ENCODE data around the gene PNMA1.

The PNMA1 gene

GRCh38 chr14:73740618-73741326, 26.6 kb upstream of the PNMA1 start:
- TF ChIP-seq CTCF (IDR thresholded peaks at IDR 0.05; ENCODE audit: poor library complexity, severe bottlenecking): no peak
- H3K27me3 ChIP-seq (ENCODE audit: insufficient read depth, poor library complexity, severe bottlenecking): no peaks in the 10 kb centered on the region
- ATAC-seq (ENCODE audit: low read depth) (peak; percentile 63), DNase-seq (ENCODE audit: low spot score) (peak; percentile 91)
- peaks cover 55% of the 10 kb centered on the region for H3K4me1 ChIP-seq (ENCODE audit: insufficient read depth, poor library complexity, severe bottlenecking)
- H3K36me3 ChIP-seq (ENCODE audit: low read depth): peaks cover 41% of the 10 kb centered on the region
- no peaks in the 10 kb centered on the region for H3K9me3 ChIP-seq (ENCODE audit: severe bottlenecking)
- H3K27ac ChIP-seq (ENCODE audit: poor library complexity, severe bottlenecking): peak overlapping the region; percentile 99
- H3K4me3 ChIP-seq (ENCODE audit: severe bottlenecking): no peak overlapping the region

DNA sequence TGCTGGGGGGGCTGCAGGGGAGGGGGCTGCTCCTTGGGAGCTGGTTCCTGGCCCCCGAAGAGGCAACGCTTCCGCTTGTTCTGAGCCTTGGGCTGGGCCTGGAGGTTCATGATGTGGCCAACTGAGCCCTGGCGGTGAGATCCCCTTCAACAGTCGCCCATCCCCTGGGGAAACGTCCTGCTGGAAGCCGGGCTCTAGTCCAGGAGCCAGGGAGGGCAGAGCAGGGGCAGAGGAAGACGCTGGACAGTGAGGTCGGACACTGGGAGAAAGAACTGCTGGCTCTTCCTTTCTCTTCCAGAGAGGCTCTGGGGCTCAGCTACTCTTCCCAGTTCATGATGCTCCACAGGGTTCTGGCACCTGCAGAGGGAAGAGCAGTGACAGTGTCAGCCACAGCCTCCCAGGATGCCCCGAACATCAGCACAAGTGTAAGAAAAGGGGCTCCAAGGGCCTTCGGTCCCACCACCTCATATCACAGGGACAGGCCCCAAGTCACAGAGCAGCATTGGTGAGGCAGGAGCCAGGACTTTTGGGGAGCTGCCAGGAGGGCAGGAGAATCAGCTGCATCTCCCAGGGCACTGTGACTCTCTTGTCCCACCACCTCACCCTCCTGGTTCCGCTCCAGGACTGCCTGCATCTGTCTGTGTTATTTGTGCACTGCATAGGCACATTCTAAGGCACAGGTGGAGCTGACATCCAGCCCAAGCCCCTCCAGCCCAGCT, 25.9 kb upstream of the PNMA1 start:
- Histone ChIP-seq H3K27ac (ENCODE audit: poor library complexity, severe bottlenecking) (peak overlapping the region; percentile 99), H3K27me3 (ENCODE audit: insufficient read depth, poor library complexity, severe bottlenecking) (no peaks in the 10 kb centered on the region), H3K4me3 (ENCODE audit: severe bottlenecking) (no peak overlapping the region), H3K9me3 (ENCODE audit: severe bottlenecking) (no peaks in the 10 kb centered on the region), H3K36me3 (ENCODE audit: low read depth) (peaks cover 48% of the 10 kb centered on the region), H3K4me1 (ENCODE audit: insufficient read depth, poor library complexity, severe bottlenecking) (peaks cover 48% of the 10 kb centered on the region)
- ATAC-seq (ENCODE audit: low read depth) (no peak), DNase-seq (ENCODE audit: low spot score) (no peak)
- no peak for TF ChIP-seq CTCF (IDR thresholded peaks at IDR 0.05; ENCODE audit: poor library complexity, severe bottlenecking)

DNA sequence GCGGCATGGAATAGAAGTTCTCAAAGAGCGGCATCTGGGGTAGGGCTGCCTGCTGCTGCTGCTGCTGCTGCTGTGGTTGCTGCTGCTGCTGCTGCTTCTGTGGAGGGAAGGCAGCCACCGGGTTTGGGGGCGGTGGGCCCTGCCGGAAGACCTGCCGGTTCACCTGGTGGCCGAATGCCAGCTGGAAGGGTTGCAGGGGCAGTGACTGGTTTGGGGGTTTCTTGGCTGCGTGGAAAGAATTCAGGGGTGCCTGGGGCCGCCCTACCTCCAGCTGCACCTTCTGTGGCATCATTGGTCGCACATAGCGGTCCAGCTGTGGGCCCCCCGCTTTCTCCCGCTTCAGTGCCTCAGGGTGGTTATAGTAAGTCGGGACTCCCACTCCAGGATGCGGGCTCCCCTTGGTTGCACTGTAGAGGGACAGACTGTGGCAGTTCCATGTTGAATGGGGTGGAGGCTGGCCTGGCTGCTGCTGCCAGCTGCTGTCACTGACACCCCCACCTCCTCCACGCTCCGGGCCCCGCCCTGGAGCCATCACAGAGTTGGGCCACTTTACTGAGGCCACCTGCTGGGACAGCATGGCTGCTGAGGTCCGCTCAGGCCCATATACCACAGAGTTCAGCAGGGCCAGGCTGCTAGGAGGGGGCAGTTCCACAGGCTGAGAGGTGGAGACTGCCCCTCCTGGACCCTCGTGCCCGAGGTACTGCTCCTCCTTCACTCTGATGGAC, 25.2 kb upstream of the PNMA1 start:
- no peak overlapping the region for H3K4me3 ChIP-seq (ENCODE audit: severe bottlenecking)
- peaks cover 56% of the 10 kb centered on the region for H3K36me3 ChIP-seq (ENCODE audit: low read depth)
- no peak for TF ChIP-seq CTCF (IDR thresholded peaks at IDR 0.05; ENCODE audit: poor library complexity, severe bottlenecking)
- DNase-seq (ENCODE audit: low spot score) (no peak), ATAC-seq (ENCODE audit: low read depth) (no peak)
- peak overlapping the region; percentile 99 for H3K27ac ChIP-seq (ENCODE audit: poor library complexity, severe bottlenecking)
- no peaks in the 10 kb centered on the region for H3K9me3 ChIP-seq (ENCODE audit: severe bottlenecking)
- H3K27me3 ChIP-seq (ENCODE audit: insufficient read depth, poor library complexity, severe bottlenecking): no peaks in the 10 kb centered on the region
- H3K4me1 ChIP-seq (ENCODE audit: insufficient read depth, poor library complexity, severe bottlenecking): peaks cover 41% of the 10 kb centered on the region

DNA sequence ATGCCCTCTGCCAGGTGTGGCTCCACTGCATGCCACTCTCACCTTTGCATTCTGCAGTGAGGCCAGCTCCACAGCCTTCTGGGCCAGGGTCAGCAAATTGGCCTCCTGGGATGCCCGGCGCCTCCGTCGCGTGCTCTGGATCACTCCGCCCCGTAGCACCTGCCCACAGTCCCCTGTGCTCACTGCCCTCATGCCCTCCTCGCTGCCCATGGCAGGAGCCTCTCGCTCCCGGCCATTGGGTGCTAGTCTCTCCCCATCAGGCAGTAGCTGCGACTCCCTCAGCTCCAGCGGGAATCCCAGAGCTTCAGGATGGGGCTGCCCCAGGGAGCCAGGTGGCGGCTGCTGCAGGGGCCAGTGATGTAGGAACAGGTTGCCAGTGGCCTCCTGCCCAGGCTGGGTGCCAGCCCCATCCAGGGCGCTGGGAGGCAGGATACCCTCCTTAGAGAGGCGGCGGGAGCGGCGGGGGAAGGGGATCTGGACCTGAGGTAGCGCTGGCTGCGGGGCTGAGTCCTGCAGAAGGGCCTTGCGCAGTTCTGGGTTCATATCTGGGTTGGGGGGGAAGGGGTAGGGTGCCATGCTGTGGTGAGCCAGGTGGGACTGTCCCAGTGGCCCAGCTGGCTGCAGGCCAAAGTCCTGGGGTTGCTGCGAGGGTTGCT, 24.5 kb upstream of the PNMA1 start:
- ATAC-seq (ENCODE audit: low read depth) (no peak), DNase-seq (ENCODE audit: low spot score) (no peak)
- H3K36me3 ChIP-seq (ENCODE audit: low read depth): peaks cover 63% of the 10 kb centered on the region
- H3K4me1 ChIP-seq (ENCODE audit: insufficient read depth, poor library complexity, severe bottlenecking): peaks cover 34% of the 10 kb centered on the region
- H3K9me3 ChIP-seq (ENCODE audit: severe bottlenecking): no peaks in the 10 kb centered on the region
- no peak for TF ChIP-seq CTCF (IDR thresholded peaks at IDR 0.05; ENCODE audit: poor library complexity, severe bottlenecking)
- no peak overlapping the region for H3K4me3 ChIP-seq (ENCODE audit: severe bottlenecking)
- H3K27me3 ChIP-seq (ENCODE audit: insufficient read depth, poor library complexity, severe bottlenecking): no peaks in the 10 kb centered on the region
- no peak overlapping the region for H3K27ac ChIP-seq (ENCODE audit: poor library complexity, severe bottlenecking)
